ENCODE data around the gene INMT.
"Not testable (repeated sequence)": the region's sequence is repeated elsewhere in the genome, so short reads cannot be mapped to it uniquely, and the experiment has no call there.

INMT gene

DNA sequence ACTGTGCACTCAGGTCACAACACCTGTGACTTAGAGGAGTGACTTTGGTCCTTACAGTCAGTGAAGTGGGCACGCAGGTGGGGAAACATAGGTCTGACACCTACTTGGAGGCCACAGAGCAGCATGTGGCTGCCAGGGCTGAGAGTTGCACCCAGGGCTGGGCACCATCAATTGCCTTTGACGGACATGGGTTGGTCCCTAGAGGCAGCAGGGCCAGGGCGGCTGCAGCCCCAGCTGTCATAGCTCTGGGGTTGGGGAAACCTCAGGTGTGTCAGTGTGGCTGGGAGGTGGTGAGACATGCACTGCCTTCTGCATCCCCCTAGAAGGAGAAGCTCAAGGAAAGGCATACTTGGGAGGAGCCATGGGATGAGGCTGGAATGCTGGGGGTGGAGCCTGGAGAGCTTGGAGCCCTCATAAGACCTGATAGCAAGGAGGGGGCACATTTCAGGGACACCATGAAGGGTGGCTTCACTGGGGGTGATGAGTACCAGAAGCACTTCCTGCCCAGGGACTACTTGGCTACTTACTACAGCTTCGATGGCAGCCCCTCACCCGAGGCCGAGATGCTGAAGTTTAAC, at the start of gene INMT:
Gene INMT (plus strand): TSS at position 440 of the 578 bp plus-strand sequence. CDS start 16 bp downstream, at position 456.
- no peak for DNase-seq

DNA sequence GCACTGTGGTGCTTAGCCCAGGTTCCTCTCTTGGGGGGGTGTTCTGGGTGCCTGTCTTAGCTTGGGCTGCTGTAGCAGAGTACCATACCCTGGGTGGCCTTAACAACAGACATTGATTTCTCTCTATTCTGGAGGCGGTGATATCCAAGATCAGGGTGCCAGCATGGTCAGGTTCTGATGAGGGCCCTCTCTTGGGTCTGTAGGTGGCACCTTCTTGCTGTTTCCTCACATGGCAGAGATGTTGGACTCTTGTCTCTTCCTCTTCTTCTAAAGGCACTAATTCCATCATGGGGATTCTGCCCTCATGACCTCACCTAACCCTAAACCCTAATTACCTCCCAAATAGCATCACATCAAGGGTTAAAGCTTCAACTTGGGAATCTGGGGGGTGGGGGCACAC, 49.7 kb upstream of the INMT start:
- DNase-seq: no peak

DNA sequence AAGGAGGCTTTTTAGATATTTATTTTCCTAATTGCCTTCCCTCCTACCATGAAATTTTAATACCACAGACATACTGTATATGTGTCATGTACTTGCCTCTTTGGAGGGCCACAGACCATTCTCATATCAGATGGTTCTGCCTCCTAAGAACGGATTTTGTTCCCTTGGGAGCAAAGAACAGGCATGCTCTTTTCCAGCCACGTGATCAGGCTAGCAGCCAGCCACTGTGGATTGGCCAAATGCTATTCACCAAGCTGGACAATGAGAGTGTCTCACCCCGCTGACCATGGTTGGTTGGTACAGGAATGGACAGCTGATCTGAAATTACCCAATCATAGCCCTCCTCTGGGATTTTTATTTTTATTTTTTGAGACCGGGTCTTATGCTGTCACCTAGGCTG, 48.2 kb upstream of the INMT start:
- no peak for DNase-seq

DNA sequence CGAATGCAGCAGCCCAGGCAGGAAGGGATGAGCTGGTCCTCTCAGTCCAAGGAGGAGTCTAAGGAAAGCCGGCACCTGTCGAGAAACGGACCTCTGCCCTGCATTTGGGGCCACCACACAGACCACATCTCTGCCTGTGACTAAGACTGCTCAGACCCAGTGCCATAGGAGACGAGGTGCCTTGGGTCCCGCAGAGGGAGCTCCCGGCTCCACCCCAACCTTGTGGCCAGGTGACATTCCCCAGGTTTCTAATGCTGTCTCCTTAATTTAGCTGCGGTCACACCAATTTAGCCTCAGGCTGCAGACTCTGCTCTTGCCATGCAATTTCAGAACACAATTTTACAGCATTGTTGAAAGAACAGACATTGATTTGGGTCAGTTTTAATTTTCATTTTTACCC, 46.9 kb upstream of the INMT start:
- no peak for DNase-seq

DNA sequence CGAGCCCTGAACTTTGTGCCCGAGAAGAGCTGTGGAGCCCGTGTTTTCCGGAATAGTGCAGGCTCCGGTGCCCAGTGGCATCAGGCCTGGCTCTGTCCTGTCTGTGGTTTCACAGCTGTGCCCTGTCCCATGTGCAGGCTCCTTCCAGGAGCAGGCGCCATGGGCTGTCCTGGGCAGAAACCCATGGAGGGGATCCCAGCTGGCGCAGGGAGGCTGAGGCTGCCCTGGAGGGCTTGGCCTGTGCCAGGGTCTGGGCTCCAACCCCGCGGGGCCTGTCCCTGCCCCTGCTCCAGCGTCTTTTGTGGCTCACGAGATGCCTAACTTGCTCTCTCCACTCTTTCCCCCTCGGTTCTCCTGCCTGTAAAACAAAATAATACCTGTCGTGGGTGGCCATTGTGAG, 46.3 kb upstream of the INMT start:
- DNase-seq: no peak

DNA sequence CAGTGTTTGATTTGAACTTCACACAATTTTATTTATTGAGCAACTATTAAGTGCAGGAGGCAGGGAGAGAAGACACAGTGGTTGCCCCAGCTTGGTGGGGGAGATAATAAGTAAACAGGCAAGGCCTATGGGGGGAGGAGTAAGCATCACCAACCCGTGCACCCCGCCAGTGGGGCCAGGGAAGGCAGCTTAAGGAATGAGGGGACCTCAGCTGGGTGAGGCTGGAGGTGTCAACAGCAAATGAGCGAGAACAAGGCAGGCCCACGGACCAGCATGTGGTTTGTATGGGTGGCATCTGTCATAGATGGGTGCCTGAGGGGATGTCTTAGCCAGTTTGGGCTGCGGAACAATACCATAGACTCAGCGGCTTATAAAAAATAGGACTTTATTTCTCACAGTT, 45.6 kb upstream of the INMT start:
- DNase-seq: no peak

DNA sequence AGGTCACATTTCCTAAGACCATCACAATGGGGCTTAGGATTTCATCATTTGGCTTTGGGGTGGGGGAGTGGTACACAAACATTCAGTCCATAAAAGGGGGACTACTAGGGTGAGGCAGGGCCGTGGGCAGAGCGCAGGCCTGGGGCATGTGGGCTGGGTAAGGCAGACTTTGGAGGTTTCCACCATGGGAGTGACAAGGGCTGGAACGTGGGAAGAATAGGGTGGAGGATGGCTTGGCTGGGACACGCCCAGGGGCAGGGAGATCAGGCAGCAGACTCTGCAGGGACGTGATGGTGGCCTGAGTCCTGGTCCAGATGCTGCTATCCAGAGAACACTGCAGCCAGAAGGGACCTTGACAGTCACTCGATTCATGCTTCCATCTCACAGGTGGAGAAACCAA, 45.0 kb upstream of the INMT start:
- DNase-seq: no peak

DNA sequence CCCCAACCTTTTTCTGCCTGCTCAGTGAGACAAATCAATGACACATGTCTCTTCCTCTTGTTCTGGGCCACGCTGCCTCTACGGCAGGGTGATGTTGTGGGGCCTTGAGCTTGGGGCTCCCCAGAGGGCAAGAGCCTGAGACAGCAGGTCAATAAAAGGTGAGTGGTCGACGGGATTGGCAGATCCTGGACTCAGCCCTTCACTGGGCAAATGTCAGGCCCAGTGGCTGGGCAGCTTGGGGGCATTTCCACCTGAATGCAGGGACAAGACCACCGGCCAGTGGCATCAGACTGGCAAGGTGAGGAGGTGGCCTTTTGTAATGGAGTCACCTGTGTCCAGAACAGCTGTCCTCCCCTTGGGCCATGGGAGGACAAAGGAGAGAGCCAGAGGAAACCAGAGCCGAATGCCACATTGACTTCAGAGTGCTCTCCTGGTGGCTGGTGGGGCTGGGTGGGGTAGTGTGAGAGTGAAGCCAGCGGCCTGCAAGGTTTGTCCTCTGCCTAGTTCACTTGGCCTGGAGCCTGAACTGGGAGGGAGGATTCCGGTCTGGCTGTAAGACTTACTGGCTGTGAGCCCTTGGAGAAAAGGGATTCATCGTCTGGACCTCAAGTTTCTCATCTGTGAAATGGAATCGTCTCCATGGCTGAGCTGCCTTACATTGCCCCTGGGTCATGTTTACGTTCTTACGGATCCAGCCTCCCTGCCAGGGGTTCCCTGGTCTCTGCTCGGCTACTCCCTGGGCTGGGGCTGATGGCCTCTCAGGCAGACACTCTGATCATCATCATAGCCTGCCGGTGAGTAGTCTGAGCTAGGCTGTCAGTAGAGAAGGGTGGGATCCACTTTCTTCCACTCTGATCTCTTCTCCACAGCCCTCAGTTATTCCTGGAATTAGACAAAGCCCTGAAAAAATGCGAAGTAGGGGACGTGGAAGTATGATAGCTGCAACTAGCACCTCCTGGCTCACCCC, 44.3 kb upstream of the INMT start:
- DNase-seq: no peak

DNA sequence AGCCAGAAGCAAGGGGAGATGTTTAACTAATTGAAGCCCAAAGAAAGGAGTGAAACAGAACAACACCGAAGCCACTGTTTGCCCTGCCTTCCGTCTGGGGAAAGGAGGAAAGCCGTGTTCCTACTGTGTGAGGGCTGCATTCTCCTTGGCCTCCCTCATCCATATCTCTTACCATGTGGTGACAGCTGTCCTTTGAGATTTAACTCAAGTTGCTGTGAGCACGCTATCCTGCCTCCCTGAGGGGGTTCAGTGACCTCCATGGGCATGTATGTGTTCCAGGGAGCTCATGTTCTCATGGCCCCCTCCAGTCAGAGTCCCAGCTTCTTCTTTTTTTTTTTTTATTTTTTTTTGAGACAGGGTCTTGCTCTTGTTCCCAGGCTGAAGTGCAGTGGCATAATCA, 43.5 kb upstream of the INMT start:
- no peak for DNase-seq

DNA sequence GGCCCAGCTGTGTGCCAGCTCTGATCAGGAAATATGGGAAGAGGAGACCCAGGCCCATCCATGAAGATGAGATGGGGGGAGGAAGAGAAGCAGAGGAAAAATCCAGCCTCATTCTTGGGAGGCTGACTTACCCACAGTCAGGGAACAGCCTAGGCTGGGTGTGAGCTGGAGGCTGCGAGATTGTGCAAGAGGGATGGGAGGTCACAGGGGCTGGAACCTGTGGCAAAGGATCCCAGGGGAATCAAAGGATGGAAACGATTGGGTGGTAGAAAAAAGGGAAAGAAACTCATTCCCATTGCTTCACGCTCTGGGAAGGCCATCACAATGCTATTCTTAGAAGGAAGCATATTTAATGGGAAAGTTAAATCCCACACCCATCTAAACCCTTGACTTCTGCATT, 43.0 kb upstream of the INMT start:
- DNase-seq: no peak

DNA sequence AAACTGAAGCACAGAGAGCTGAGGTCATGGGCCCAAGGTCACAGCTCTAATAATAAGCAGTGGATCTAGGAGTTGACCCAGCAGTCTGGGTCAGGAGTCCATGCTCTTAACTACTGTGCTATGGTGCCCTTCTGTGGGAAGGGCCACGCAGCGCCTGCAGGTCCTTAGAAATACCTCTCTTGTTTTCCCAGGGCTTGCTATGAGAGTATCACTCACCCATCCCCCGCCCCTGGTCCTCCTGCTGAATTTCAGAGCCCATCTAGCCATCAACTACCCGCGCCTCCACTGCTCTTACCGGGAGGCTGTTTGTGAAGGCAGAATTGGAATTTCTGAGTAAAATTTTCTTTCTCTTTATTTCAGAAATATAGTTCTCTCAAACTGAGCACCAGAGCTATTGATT, 42.4 kb upstream of the INMT start:
- no peak for DNase-seq

DNA sequence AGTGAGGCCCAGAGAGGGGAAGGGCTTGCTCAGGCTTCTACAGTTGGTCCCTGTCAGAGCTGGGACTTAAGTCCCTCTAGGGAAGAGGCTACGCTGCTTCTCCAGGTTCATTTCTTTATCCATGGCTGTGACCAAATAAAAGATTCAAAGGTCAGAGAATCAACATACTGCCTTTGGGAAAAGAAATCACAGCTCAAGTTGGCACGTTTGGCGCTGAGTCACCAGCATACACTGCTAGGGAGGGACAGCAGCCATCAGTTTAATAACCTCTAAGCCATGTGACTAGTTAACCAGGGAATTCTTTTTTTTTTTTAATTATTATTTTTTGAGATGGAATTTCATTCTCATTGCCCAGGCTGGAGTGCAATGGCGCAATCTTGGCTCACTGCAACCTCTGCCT, 41.3 kb upstream of the INMT start:
- DNase-seq: no peak

DNA sequence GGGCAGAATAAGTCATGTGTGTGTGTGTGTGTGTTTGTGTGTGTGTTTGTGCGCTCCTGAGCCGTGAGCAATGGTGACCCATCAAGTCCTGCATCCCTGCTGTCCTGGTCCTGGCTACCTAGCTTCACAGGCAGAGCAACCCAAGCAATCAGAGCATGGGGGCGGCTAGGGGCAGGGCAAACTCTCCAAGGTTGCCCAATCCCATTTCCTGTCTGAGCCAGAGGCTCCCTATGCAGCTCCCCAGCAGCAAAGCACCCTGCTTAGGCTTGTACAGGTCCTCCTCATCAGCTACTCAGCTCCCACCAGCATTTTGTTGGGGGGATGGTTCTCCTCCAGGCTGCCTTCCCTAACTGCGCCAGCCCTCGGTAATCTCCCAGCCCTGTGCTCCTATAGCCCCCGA, 38.5 kb upstream of the INMT start:
- DNase-seq: no peak

DNA sequence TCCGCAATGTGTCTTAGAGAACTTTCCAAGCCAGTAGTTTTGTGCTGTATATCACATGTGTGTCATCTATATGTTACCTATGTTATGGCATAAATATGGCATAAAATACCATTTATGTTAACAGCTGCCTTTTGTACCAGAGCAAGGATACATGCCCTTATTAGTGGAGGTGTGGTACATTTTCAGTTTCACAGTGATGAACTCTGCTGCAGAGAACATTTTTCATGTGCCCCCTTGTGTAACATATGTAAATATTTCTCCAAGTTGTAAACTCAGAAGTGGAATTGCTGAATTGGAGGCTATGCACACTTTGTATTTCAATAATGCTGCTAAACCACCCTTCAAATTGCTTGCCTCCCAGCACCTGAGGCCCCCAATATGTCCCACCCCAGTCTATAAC, 37.8 kb upstream of the INMT start:
- no peak for DNase-seq

DNA sequence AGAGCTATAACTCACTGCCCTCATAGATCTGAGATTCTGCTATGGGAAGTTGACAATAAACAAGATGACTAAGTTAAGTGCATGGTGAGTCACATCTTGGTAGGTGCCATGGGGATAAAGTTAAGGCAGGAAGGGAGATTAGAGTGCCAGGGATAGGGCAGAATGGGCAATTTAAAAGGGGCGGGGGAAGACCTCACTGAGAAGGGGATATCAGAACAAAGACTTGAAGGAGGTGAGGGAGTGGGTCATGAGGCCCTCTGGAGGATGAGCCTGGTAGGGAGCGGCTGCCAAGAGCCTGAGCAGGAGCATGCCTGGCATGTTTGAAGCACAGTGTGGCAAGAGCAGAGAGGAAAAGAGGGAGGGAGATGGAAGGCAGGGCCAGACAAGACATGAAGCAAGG, 34.8 kb upstream of the INMT start:
- no peak for DNase-seq

DNA sequence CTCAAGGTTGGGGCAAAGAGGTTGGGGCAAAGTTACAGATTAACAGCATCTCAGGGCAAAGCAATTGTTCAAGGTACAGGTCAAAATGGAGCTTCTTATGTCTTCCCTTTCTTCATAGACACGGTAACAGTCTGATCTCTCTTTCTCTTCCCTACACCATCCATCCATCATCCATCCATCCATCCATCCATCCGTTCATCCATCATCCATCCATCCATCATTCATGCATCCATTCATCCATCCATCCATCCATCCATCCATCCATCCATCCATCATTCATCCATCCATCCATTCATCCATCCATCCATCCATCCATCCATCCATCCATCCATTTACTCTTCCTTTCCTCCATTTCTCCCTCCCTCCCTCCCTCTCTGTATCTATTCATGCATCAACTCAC, 32.5 kb upstream of the INMT start:
- DNase-seq: not testable (repeated sequence)

DNA sequence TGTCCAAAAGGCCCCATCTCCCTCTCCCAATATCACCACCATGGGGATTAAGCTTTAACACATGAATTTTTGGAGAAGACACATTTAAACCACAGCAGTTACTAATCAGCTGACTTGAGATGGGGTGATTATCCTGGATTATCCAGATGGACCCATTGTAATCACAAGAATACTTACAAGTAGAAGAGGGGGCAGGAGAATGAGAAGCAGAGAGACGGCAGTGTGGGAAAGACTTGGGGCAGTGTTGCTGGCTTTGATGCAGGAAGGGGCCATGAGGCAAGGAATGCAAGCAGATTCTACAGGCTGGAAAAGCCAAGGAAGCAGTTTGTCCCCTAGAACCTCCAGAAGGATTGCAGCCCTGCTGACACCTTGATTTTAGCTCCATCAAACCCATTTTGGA, 30.7 kb upstream of the INMT start:
- no peak for DNase-seq

DNA sequence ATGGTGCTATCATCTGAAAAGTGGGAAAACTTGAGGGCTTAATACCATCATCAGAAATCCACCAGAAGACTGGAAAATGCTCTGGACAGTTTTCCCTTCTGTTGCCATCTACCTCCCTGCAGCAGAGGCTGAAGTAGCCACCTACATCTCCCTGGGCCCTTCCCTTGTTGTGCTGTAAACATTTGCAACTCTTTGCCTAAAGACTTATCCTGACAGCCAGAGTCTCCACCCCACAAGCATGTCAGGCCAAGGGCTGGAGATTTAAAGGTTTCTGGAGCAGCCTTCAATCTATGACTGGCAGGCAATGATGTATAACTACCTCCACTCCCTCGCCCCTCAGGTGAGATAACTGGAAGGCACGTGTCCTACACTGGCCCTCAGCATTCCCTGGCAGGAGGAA, 29.7 kb upstream of the INMT start:
- no peak for DNase-seq

DNA sequence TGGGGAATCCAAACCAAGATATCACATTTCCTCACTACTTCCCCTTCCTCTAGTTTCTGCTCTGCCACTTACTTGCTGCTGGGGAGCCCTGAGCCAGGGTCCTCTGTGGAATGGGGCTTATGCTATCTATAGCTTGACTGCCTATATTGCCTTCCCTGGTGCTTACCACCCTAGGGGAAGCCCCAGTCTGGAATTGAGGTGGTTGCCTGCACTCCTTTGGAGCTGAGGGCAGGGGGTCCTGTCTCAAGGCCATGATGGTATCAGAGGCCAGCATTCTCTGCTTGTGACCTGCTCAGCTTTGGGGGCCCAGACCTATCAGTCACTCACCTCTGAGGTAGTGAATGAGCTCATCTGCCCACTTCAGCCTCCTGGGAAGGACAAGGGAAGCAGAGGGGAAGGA, 29.3 kb upstream of the INMT start:
- DNase-seq: no peak

DNA sequence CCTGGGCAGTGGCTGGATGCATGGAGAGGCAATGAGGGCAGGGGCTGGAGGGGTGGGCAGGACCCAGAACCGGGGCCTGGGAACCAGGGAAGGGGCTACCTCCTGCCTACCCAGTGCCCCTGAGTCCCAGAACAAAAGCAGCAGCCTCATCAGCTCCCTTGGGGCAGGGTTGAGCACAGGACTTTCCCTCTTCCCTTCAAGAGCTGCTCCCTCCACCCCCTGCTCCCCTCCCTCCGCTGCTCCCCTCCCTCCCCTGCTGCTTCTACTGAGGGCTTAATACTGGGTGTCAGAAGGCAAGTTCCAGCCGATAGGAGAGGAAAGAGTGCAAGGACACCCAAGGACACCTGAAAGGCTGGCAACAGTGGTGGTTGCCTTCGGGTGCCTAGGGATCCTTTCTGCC, 28.2 kb upstream of the INMT start:
- no peak for DNase-seq

DNA sequence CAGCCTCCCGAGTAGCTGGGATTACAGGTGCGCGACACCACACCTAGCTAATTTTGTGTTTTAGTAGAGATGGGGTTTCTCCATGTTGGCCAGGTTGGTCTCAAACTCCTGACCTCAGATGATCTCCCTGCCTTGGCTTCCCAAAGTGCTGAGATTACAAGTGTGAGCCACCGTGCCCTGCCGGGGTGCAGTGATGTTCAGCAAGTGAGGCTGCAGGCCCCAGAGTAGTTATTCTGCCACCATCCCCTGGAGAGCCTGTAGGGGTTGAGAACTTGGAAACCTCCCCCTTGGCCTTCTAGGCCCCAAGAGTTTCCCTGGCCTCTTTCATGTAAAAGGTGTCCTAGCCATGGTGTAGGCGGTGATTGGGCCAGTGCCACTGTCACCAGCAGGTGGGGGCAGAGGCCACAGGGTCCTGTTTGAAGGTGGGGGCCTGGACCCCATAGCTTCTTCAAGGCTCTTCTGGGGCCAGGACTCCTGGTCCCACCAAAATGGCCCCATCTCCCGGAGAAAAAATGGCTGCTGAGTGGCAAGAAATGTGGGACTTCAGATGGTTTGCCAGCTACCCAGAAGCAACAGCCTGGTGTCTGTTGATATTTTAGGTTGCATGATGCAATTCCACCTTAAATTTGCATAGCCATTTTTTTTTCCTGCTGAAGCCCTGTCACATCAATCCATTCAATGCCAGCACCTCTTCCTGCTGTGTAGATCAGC, 25.5 kb upstream of the INMT start:
- no peak for DNase-seq

DNA sequence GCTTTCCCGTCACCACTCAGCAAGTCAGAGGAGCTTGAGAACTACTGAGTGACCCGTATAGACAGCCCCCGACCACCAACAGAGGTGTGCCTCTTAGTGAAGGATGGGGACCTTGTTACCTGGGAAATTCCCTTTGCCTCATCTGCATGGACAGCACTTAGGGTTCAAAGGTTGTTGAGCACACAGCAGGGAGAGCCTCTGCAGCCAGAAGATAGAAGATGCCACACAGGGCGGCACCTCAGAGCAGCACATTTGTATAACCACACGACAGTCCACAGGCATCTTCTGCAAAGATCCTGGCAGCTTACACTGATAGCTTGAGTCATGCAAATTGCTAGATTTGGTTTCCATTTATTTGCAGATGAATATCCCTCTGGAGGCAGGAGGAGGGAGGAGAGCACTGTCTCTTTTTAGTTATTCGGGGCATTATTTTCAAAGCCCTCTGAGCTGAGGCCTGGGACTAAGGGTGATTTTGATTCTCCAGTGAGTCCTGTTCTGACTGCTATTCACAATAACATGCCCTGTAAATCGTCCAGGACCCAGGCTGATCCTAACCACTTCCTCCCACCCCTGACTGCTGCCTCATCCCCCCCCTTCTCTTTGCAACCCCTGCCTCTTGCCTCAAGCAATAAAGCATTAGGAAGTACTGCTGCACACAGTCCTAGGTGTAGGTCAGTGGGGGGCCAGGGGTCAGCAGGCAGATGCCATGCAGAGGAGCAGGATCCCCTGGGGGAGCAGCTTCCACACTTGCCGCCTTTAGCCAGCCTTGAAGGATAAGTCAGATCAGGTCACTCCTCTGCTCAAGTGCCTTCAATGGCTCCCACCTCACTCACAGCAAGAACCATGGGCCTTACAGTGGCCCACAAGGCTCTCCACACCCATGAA, 24.6 kb upstream of the INMT start:
- DNase-seq: no peak

DNA sequence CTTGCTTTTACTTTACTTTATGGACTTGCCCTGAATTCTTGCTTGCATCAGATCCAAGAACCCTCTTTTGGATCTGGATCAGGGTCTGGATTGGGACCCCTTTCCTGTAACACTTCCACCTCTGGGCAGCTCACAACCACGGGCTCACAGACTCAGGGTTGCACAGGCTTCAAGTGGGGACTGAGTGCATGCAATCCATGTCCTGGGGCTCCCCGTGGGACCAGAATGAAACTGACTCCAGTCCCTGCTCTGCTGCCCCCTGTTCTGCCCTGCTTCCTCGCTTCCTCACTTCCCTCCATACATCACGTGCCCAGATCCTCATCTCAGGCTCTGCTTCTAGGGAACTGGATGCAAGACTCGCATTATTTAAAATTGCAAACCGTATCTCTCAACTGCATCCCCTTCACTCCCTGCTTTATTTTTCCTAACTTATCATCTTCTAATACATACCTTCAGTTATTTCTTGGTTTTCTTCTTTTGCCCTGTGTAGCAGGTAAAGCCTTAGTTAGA, 23.3 kb upstream of the INMT start:
- no peak for DNase-seq
